Stimulated activated effector memory CD8-positive, alpha-beta T cell treated with anti-CD3 and anti-CD28 coated beads, Interleukin-12 subunit alpha, Interleukin-12 subunit beta, amount 100 ng/mL, for 72 hours (primary cell): Measurements from ENCODE around the gene BTBD10.
A peak's percentile ranks its signal among the peaks of the same experiment; 100 is the strongest.

ENCODE experiments used
- ATAC-seq: fragments of 150-1000 bp; cut with Tn5 transposase; 2 replicates; pipeline ENCODE4 v1.10.0; 2021
- DNase-seq, 2 donors: peaks; one replicate each; pipeline ENCODE4 v3.0.0; 2021 to 2022; ENCODE audit warnings: low spot score in 2 of 2
- H3K27ac Mint-ChIP-seq: one replicate; pipeline ENCODE4 v1.8.0; 2022; ENCODE audit warnings: mild to moderate bottlenecking, mixed read lengths
- H3K36me3 Mint-ChIP-seq: one replicate; pipeline ENCODE4 v1.8.0; 2022; ENCODE audit warnings: mild to moderate bottlenecking, mixed read lengths
- H3K4me1 Mint-ChIP-seq: one replicate; pipeline ENCODE4 v1.8.0; 2022; ENCODE audit warnings: mixed read lengths
- H3K4me3 Mint-ChIP-seq: one replicate; pipeline ENCODE4 v1.8.0; 2022; ENCODE audit warnings: mild to moderate bottlenecking, mixed read lengths
- H3K9me3 Mint-ChIP-seq: one replicate; pipeline ENCODE4 v1.8.0; 2022; ENCODE audit warnings: mixed read lengths

BTBD10 gene

GRCh38 chr11:13462901-13463778, at the start of gene BTBD10:
TSS of gene BTBD10 (minus strand) at chr11:13463222. CDS start at chr11:13445124, 18,098 bp downstream.
- Mint-ChIP-seq H3K36me3 (peaks cover 10% of the 10 kb centered on the region), H3K4me3 (peak within 1 kb of the TSS; percentile 100), H3K9me3 (no peaks in the 10 kb centered on the region), H3K4me1 (peaks cover 33% of the 10 kb centered on the region), H3K27ac (peak within 1 kb of the TSS; percentile 99)
- ATAC-seq (peak; percentile 98), DNase-seq (peak; percentile 93)

GRCh38 chr11:13503393-13503792, 40.4 kb upstream of the BTBD10 start:
- DNase-seq (no peak), ATAC-seq (no peak)
- H3K9me3 Mint-ChIP-seq, result no peaks in the 10 kb centered on the region
- H3K4me3 Mint-ChIP-seq, result no peak overlapping the region
- no peaks in the 10 kb centered on the region for H3K36me3 Mint-ChIP-seq
- no peak overlapping the region for H3K27ac Mint-ChIP-seq
- no peaks in the 10 kb centered on the region for H3K4me1 Mint-ChIP-seq

- Mint-ChIP-seq H3K4me3 (no peak overlapping the region), H3K9me3 (no peaks in the 10 kb centered on the region), H3K36me3 (no peaks in the 10 kb centered on the region), H3K4me1 (no peaks in the 10 kb centered on the region), H3K27ac (no peak overlapping the region)
- ATAC-seq (no peak), DNase-seq (no peak)
Observed at GRCh38 chr11:13502492-13502891, 39.5 kb upstream of the BTBD10 start.

- Mint-ChIP-seq H3K9me3 (no peaks in the 10 kb centered on the region), H3K4me1 (no peaks in the 10 kb centered on the region), H3K36me3 (no peaks in the 10 kb centered on the region), H3K27ac (no peak within 1 kb of the TSS), H3K4me3 (no peak within 1 kb of the TSS)
- no peak for ATAC-seq
- no peak for DNase-seq
Observed at GRCh38 chr11:13495929-13496328, 32.9 kb upstream of the BTBD10 start, which contains the start of gene PTH. TSS of gene PTH (minus strand) at chr11:13495997. CDS start at chr11:13492855, 3,142 bp downstream.

GRCh38 chr11:13494051-13494450, 31.0 kb upstream of the BTBD10 start:
- Mint-ChIP-seq H3K9me3 (no peaks in the 10 kb centered on the region), H3K36me3 (no peaks in the 10 kb centered on the region), H3K4me1 (no peaks in the 10 kb centered on the region), H3K27ac (no peak overlapping the region), H3K4me3 (no peak overlapping the region)
- no peak for DNase-seq
- ATAC-seq, result no peak

GRCh38 chr11:13487661-13488030, 24.6 kb upstream of the BTBD10 start:
- no peaks in the 10 kb centered on the region for H3K9me3 Mint-ChIP-seq
- peak overlapping the region; percentile 56 for H3K4me3 Mint-ChIP-seq
- DNase-seq (no peak), ATAC-seq (peak; percentile 79)
- H3K36me3 Mint-ChIP-seq, result no peaks in the 10 kb centered on the region
- H3K4me1 Mint-ChIP-seq, result peaks cover 8% of the 10 kb centered on the region
- H3K27ac Mint-ChIP-seq, result peak overlapping the region; percentile 70

GRCh38 chr11:13486926-13487660, 24.1 kb upstream of the BTBD10 start:
- ATAC-seq, result peak; percentile 97
- H3K9me3 Mint-ChIP-seq, result no peaks in the 10 kb centered on the region
- H3K4me3 Mint-ChIP-seq, result peak overlapping the region; percentile 56
- peaks cover 8% of the 10 kb centered on the region for H3K4me1 Mint-ChIP-seq
- peak overlapping the region; percentile 70 for H3K27ac Mint-ChIP-seq
- peak; percentile 42 to 69 for DNase-seq
- H3K36me3 Mint-ChIP-seq, result no peaks in the 10 kb centered on the region

- Mint-ChIP-seq H3K9me3 (no peaks in the 10 kb centered on the region), H3K4me3 (no peak overlapping the region), H3K27ac (no peak overlapping the region), H3K36me3 (no peaks in the 10 kb centered on the region), H3K4me1 (no peaks in the 10 kb centered on the region)
- ATAC-seq (no peak), DNase-seq (no peak)
Observed at GRCh38 chr11:13480198-13480597, 17.2 kb upstream of the BTBD10 start.

GRCh38 chr11:13479688-13480087, 16.7 kb upstream of the BTBD10 start:
- ATAC-seq (no peak), DNase-seq (no peak)
- Mint-ChIP-seq H3K9me3 (no peaks in the 10 kb centered on the region), H3K4me3 (no peak overlapping the region), H3K36me3 (no peaks in the 10 kb centered on the region), H3K27ac (no peak overlapping the region), H3K4me1 (no peaks in the 10 kb centered on the region)

GRCh38 chr11:13475091-13475490, 12.1 kb upstream of the BTBD10 start:
- no peak for ATAC-seq
- Mint-ChIP-seq H3K9me3 (no peaks in the 10 kb centered on the region), H3K4me1 (no peaks in the 10 kb centered on the region), H3K36me3 (no peaks in the 10 kb centered on the region), H3K4me3 (no peak overlapping the region), H3K27ac (no peak overlapping the region)
- DNase-seq, result no peak

GRCh38 chr11:13473013-13473722, 10.1 kb upstream of the BTBD10 start:
- Mint-ChIP-seq H3K4me3 (no peak overlapping the region), H3K36me3 (no peaks in the 10 kb centered on the region), H3K9me3 (no peaks in the 10 kb centered on the region), H3K27ac (no peak overlapping the region), H3K4me1 (no peaks in the 10 kb centered on the region)
- no peak for DNase-seq
- no peak for ATAC-seq

- DNase-seq (no peak), ATAC-seq (no peak)
- H3K36me3 Mint-ChIP-seq, result no peaks in the 10 kb centered on the region
- no peak overlapping the region for H3K4me3 Mint-ChIP-seq
- H3K27ac Mint-ChIP-seq, result no peak overlapping the region
- no peaks in the 10 kb centered on the region for H3K9me3 Mint-ChIP-seq
- H3K4me1 Mint-ChIP-seq, result peaks cover 3% of the 10 kb centered on the region
Observed at GRCh38 chr11:13468750-13469149, 5.7 kb upstream of the BTBD10 start.

GRCh38 chr11:13465909-13466371, 2.9 kb upstream of the BTBD10 start:
- Mint-ChIP-seq H3K36me3 (peaks cover 10% of the 10 kb centered on the region), H3K27ac (no peak overlapping the region), H3K4me1 (peaks cover 22% of the 10 kb centered on the region), H3K9me3 (no peaks in the 10 kb centered on the region), H3K4me3 (no peak overlapping the region)
- no peak for DNase-seq
- no peak for ATAC-seq

- ATAC-seq, result no peak
- Mint-ChIP-seq H3K4me3 (peak overlapping the region; percentile 100), H3K9me3 (no peaks in the 10 kb centered on the region), H3K27ac (peak overlapping the region; percentile 99), H3K4me1 (peaks cover 33% of the 10 kb centered on the region), H3K36me3 (peaks cover 10% of the 10 kb centered on the region)
- no peak for DNase-seq
Observed at GRCh38 chr11:13463779-13464290, 813 bp upstream of the BTBD10 start.

GRCh38 chr11:13462311-13462900, 616 bp downstream of the BTBD10 start:
- DNase-seq (no peak), ATAC-seq (peak; percentile 64)
- peak overlapping the region; percentile 100 for H3K4me3 Mint-ChIP-seq
- no peaks in the 10 kb centered on the region for H3K9me3 Mint-ChIP-seq
- peak overlapping the region; percentile 99 for H3K27ac Mint-ChIP-seq
- H3K36me3 Mint-ChIP-seq, result peaks cover 10% of the 10 kb centered on the region
- peaks cover 33% of the 10 kb centered on the region for H3K4me1 Mint-ChIP-seq
